Measurements from ENCODE around the gene GRIK3.

GRIK3 gene

DNA sequence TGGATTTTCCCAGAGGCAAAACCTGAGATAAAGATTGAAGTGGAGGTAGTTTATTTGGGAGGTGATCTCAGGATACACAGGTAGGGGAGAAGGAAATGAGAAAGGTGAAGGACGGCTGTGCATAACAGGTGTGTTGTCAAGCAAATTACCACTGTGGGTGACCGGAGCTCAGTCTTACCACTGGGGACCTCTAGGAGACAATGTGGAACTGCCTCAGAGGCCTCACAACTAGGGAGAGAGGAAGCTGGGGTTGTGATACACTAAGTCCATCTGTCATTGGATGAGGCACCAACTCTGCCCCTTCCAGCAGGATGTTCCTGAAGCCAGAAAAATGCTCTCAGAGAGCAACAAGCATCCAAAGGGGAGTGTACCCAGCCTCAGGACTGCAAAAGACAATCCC, 32.6 kb downstream of the GRIK3 start:
- H3K4me3 ChIP-seq (ENCODE audit: low read depth, low read length) = no peak overlapping the region
- no peak for TF ChIP-seq CTCF (conservative IDR thresholded peaks at IDR 0.05; ENCODE audit: low read depth, low read length)
- no peak for DNase-seq (ENCODE audit: low read depth)

DNA sequence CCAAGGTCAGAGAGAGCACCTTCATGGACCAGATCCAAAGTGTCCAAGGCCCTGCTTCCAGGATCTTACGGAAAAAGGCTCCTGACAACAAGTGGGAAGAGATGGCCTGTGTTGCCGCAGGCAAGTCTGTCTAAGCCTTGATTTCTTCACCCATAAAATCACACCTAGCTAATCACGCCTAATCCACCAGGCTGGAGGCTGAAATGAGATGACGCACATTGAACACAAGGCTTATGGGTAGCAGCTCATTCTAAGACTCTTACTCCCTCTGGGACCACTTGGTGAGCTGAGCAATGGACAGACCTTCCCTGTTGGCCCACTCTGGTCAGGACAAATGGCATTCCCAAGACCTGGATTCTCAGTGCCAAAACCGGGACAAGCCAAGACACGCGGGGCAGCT, 38.2 kb downstream of the GRIK3 start:
- DNase-seq (ENCODE audit: low read depth) = no peak
- no peak overlapping the region for H3K4me3 ChIP-seq (ENCODE audit: low read depth, low read length)
- TF ChIP-seq CTCF (conservative IDR thresholded peaks at IDR 0.05; ENCODE audit: low read depth, low read length) = no peak

- DNase-seq (ENCODE audit: low read depth) = no peak
- H3K4me3 ChIP-seq (ENCODE audit: low read depth, low read length) = no peak overlapping the region
- TF ChIP-seq CTCF (conservative IDR thresholded peaks at IDR 0.05; ENCODE audit: low read depth, low read length) = no peak
Measured at GRCh38 chr1:36994868-36995267, 39.4 kb downstream of the GRIK3 start.

- H3K4me3 ChIP-seq (ENCODE audit: low read depth, low read length) = no peak overlapping the region
- no peak for DNase-seq (ENCODE audit: low read depth)
- TF ChIP-seq CTCF (conservative IDR thresholded peaks at IDR 0.05; ENCODE audit: low read depth, low read length) = no peak
Measured at GRCh38 chr1:36994294-36994693, 40.0 kb downstream of the GRIK3 start.

DNA sequence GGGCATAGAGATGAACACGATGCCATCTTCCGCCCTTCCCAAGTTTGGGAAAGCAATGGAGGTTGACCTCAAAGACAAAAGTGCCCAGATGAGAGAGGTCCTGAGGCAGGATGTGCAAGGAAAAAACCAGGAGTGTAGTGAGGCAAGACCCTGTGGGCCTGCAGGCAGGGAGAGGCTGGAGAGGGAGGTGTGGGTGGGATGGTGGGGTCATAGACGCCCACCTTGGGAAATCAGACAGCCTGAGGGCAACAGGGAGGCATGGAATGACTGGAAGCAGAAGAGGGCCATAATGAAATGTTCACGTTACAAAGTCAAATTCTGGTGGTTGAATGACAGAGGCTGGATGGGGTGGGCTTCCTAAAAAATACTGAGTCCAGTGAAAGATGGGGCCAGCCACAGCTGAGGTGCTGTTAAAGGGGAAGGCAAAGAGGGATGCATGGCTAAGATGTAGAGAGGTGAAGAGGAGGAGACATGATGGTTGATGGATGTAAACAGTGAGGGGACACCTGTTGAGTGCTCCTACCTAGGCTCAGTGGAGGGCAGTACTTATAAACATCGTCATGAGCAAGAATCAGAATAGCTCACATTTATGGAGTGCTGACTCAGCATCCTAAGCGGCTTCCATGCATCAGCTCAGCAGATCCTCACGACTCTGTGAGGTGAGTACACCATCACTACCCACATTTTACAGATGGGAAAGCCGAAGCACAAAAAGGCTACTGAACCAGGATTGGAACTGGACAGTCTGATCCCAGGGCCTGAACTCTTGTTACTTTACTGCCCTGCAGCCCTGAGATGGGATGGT, 42.0 kb downstream of the GRIK3 start:
- no peak for TF ChIP-seq CTCF (conservative IDR thresholded peaks at IDR 0.05; ENCODE audit: low read depth, low read length)
- no peak for DNase-seq (ENCODE audit: low read depth)
- H3K4me3 ChIP-seq (ENCODE audit: low read depth, low read length) = no peak overlapping the region

DNA sequence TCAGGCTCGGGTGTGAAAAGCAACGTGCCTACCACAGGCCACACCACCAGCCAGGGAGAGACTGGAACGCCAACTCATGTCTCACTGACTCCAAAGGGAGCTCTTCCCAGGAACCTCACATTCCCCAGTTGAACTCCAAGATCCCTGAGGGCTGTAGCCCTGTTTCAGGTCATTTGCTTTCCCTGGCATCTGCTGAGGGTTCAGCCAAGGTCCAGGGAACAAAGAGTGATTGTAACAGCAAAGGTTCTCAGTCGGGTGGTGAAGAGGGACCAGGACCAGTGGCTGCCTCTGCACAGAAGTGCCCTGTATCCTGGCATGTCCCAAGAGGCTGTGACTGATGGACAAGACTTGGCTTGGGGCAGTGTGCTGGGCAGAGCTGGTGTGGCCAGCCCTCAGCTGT, 42.8 kb downstream of the GRIK3 start:
- TF ChIP-seq CTCF (conservative IDR thresholded peaks at IDR 0.05; ENCODE audit: low read depth, low read length) = no peak
- H3K4me3 ChIP-seq (ENCODE audit: low read depth, low read length) = no peak overlapping the region
- DNase-seq (ENCODE audit: low read depth) = no peak

GRCh38 chr1:36990928-36991327, 43.4 kb downstream of the GRIK3 start:
- no peak for DNase-seq (ENCODE audit: low read depth)
- TF ChIP-seq CTCF (conservative IDR thresholded peaks at IDR 0.05; ENCODE audit: low read depth, low read length) = no peak
- no peak overlapping the region for H3K4me3 ChIP-seq (ENCODE audit: low read depth, low read length)

Data from choroid plexus epithelial cell (primary cell).